GM21390 (cell line): ENCODE data around the gene JDP2.

ENCODE experiments used
- ATAC-seq: cut with Tn5 transposase; IDR thresholded peaks from one replicate; pipeline ENCODE4 v1.9.1; 2021; ENCODE audit not compliant: unreplicated experiment

JDP2 gene

GRCh38 chr14:75409316-75410205 lies 18.3 kb upstream of the JDP2 start:
- ATAC-seq: no peak

GRCh38 chr14:75411214-75411540 lies 16.6 kb upstream of the JDP2 start:
- ATAC-seq: no peak

GRCh38 chr14:75413013-75413412 lies 14.8 kb upstream of the JDP2 start:
- ATAC-seq: no peak

- no peak for ATAC-seq
Observed at GRCh38 chr14:75417674-75418073, 10.1 kb upstream of the JDP2 start.

GRCh38 chr14:75418850-75419768 lies 8.7 kb upstream of the JDP2 start:
- ATAC-seq: peak; percentile 82

- ATAC-seq: no peak
Observed at GRCh38 chr14:75422169-75422568, 5.7 kb upstream of the JDP2 start.

GRCh38 chr14:75424496-75424895 lies 3.3 kb upstream of the JDP2 start:
- ATAC-seq: no peak

- no peak for ATAC-seq
Observed at GRCh38 chr14:75425446-75425845, 2.4 kb upstream of the JDP2 start.

- ATAC-seq: peak; percentile 69
Observed at GRCh38 chr14:75426332-75427125, 1.3 kb upstream of the JDP2 start.

- ATAC-seq: peak; percentile 31
Observed at GRCh38 chr14:75427126-75427481, 718 bp upstream of the JDP2 start.

GRCh38 chr14:75428230-75429104 lies 645 bp downstream of the JDP2 start:
- ATAC-seq: peak; percentile 4

GRCh38 chr14:75429562-75429961 lies 1.7 kb downstream of the JDP2 start:
- ATAC-seq: no peak

GRCh38 chr14:75430116-75430515 lies 2.3 kb downstream of the JDP2 start:
- ATAC-seq: no peak

GRCh38 chr14:75430526-75430925 lies 2.7 kb downstream of the JDP2 start:
- no peak for ATAC-seq

- ATAC-seq: no peak
Observed at GRCh38 chr14:75430976-75431375, 3.2 kb downstream of the JDP2 start.

- ATAC-seq: no peak
Observed at GRCh38 chr14:75431827-75432226, 4.0 kb downstream of the JDP2 start.

GRCh38 chr14:75432411-75432810 lies 4.6 kb downstream of the JDP2 start:
- ATAC-seq: no peak

GRCh38 chr14:75433631-75434071 lies 5.8 kb downstream of the JDP2 start:
- no peak for ATAC-seq

GRCh38 chr14:75434138-75434889 lies 6.5 kb downstream of the JDP2 start:
- no peak for ATAC-seq

- no peak for ATAC-seq
Observed at GRCh38 chr14:75434890-75435248, 7.0 kb downstream of the JDP2 start.
